ENCODE measurements around the gene PRR20C. TPM values are rescaled to one million over a fixed set of nuclear protein-coding genes. Genes with fewer than 3 reads are reported as not detected.
"Not testable (repeated sequence)": the region's sequence is repeated elsewhere in the genome, so short reads cannot be mapped to it uniquely, and the experiment has no call there.

The PRR20C gene
- total and polyA plus RNA-seq, 12 donors, result not detected

- no peak for DNase-seq
- H3K9me3 ChIP-seq, result peaks cover 0 to 10% (median 0%) of the 10 kb centered on the region in 11 donors
- no peak overlapping the region for H3K27ac ChIP-seq
- H3K36me3 ChIP-seq, result no peaks in the 10 kb centered on the region
- no peak for TF ChIP-seq CTCF (IDR thresholded peaks at IDR 0.05)
- H3K4me1 ChIP-seq, result no peaks in the 10 kb centered on the region
- H3K4me3 ChIP-seq, result no peak overlapping the region
- H3K27me3 ChIP-seq, result no peaks in the 10 kb centered on the region
- intact Hi-C loops (cut with DNase I), result no loop called here
- 71 to 84% methylated on average over 4 of the region's 4 CpGs for WGBS, 2 donors
- no peak for ATAC-seq
Observed at GRCh38 chr13:57137585-57137984, 16.3 kb upstream of the PRR20C start.

- peaks cover 0 to 10% (median 0%) of the 10 kb centered on the region in 11 donors for H3K9me3 ChIP-seq
- H3K27me3 ChIP-seq, result no peaks in the 10 kb centered on the region
- WGBS, 2 donors, result 89 to 90% methylated on average over 5 of the region's 5 CpGs
- no peak overlapping the region for H3K27ac ChIP-seq
- no peaks in the 10 kb centered on the region for H3K36me3 ChIP-seq
- H3K4me1 ChIP-seq, result no peaks in the 10 kb centered on the region
- TF ChIP-seq CTCF (IDR thresholded peaks at IDR 0.05), result no peak
- intact Hi-C loops (cut with DNase I), result no loop called here
- DNase-seq, result no peak
- no peak for ATAC-seq
- H3K4me3 ChIP-seq, result no peak overlapping the region
Observed at GRCh38 chr13:57138988-57139387, 14.9 kb upstream of the PRR20C start.

GRCh38 chr13:57139781-57140180 lies 14.1 kb upstream of the PRR20C start:
- H3K4me3 ChIP-seq; H3K27me3 ChIP-seq; H3K9me3 ChIP-seq; H3K36me3 ChIP-seq; H3K27ac ChIP-seq; DNase-seq; H3K4me1 ChIP-seq; intact Hi-C loops (cut with DNase I); ATAC-seq: not testable (repeated sequence)
- WGBS, 2 donors, result 92% methylated on average over 7 to 13 of the region's 18 CpGs

GRCh38 chr13:57140235-57140968 lies 13.5 kb upstream of the PRR20C start, which contains the start of gene PRR20A:
PRR20A (plus strand) TSS chr13:57140918; CDS start chr13:57141305, 387 bp downstream.
- H3K4me1 ChIP-seq; H3K27me3 ChIP-seq; DNase-seq; ATAC-seq; H3K27ac ChIP-seq; H3K9me3 ChIP-seq; intact Hi-C loops (cut with DNase I); H3K36me3 ChIP-seq; H3K4me3 ChIP-seq: not testable (repeated sequence)
- 90 to 91% methylated on average over 9 to 10 of the region's 34 CpGs for WGBS, 2 donors

- H3K27ac ChIP-seq; ATAC-seq; H3K4me1 ChIP-seq; intact Hi-C loops (cut with DNase I); H3K4me3 ChIP-seq; H3K27me3 ChIP-seq; H3K36me3 ChIP-seq; H3K9me3 ChIP-seq; DNase-seq: not testable (repeated sequence)
- WGBS, 2 donors, result no CpG with 5 or more reads among the region's 22 CpGs
Observed at GRCh38 chr13:57147188-57147587, 6.7 kb upstream of the PRR20C start, which contains the start of gene PRR20B. PRR20B (plus strand) TSS chr13:57147488; CDS start chr13:57147875, 387 bp downstream.

- H3K4me3 ChIP-seq; H3K4me1 ChIP-seq; H3K27ac ChIP-seq; ATAC-seq; H3K36me3 ChIP-seq; H3K27me3 ChIP-seq; intact Hi-C loops (cut with DNase I); DNase-seq; H3K9me3 ChIP-seq: not testable (repeated sequence)
- 94 to 96% methylated on average over 6 of the region's 14 CpGs for WGBS, 2 donors
Observed at GRCh38 chr13:57148106-57148505, 5.8 kb upstream of the PRR20C start.

- H3K27me3 ChIP-seq; H3K36me3 ChIP-seq; H3K4me3 ChIP-seq; DNase-seq; intact Hi-C loops (cut with DNase I); ATAC-seq; H3K4me1 ChIP-seq; H3K9me3 ChIP-seq; H3K27ac ChIP-seq: not testable (repeated sequence)
- no CpG with 5 or more reads among the region's 22 CpGs for WGBS, 2 donors
Observed at GRCh38 chr13:57160332-57160731, 6.5 kb downstream of the PRR20C start, which contains the start of gene PRR20D. PRR20D (plus strand) TSS chr13:57160632; CDS start chr13:57161019, 387 bp downstream.

GRCh38 chr13:57166897-57167296 lies 13.0 kb downstream of the PRR20C start, which contains the start of gene PRR20E:
PRR20E (plus strand) TSS chr13:57167197; CDS start chr13:57167584, 387 bp downstream.
- ATAC-seq; H3K27me3 ChIP-seq; DNase-seq; H3K4me1 ChIP-seq; intact Hi-C loops (cut with DNase I); H3K27ac ChIP-seq; H3K4me3 ChIP-seq; H3K9me3 ChIP-seq; H3K36me3 ChIP-seq: not testable (repeated sequence)
- no CpG with 5 or more reads among the region's 22 CpGs for WGBS, 2 donors
